PFSK-1 (cell line): ENCODE measurements around the gene RHEB.

Source experiments
- FOXP2 ChIP-seq: optimal IDR thresholded peaks from 2 replicates; pipeline ENCODE3; 2011; ENCODE audit warnings: borderline replicate concordance, control low read depth, inconsistent platforms; ENCODE audit not compliant: insufficient read depth; ENCODE audit errors: extremely low read length, extremely low read depth
- POLR2AphosphoS5 ChIP-seq: IDR thresholded peaks from 2 replicates; pipeline ENCODE4 v1.6.1; 2012; ENCODE audit warnings: low read depth, mild to moderate bottlenecking, control low read depth, low read length, moderate library complexity
- REST ChIP-seq, 2 experiments: IDR thresholded peaks; 2 replicates each; pipeline versions ENCODE4 v1.6.1 to v1.8.0; 2011 to 2012; ENCODE audit warnings: low read depth in 2 of 2, low read length in 2 of 2, control low read depth in 1 of 2, inconsistent platforms in 1 of 2, mild to moderate bottlenecking in 1 of 2, moderate library complexity in 1 of 2; ENCODE audit not compliant: insufficient read depth in 1 of 2
- SIN3A ChIP-seq: IDR thresholded peaks from 2 replicates; pipeline ENCODE4 v1.6.1; 2012; ENCODE audit warnings: mild to moderate bottlenecking, low read length, moderate library complexity, borderline replicate concordance; ENCODE audit not compliant: insufficient read depth
- TAF1 ChIP-seq: IDR thresholded peaks from 2 replicates; pipeline ENCODE4 v1.6.1; 2012; ENCODE audit warnings: low read length, control low read depth, borderline replicate concordance; ENCODE audit not compliant: insufficient read depth

The RHEB gene

GRCh38 chr7:151465169-151465568 lies 54.5 kb downstream of the RHEB start:
- TF ChIP-seq FOXP2 (no peak), SIN3A (no peak), POLR2AphosphoS5 (no peak)

GRCh38 chr7:151462306-151462779 lies 57.4 kb downstream of the RHEB start:
- TF ChIP-seq POLR2AphosphoS5 (no peak), FOXP2 (no peak), SIN3A (no peak), TAF1 (no peak), REST (IDR thresholded peaks at IDR 0.05; ENCODE audit: insufficient read depth in 1 of 2, low read depth in 2 of 2, low read length in 2 of 2) (no peak)

- TF ChIP-seq POLR2AphosphoS5 (no peak), TAF1 (no peak), REST (IDR thresholded peaks at IDR 0.05; ENCODE audit: insufficient read depth in 1 of 2, low read depth in 2 of 2, low read length in 2 of 2) (no peak), FOXP2 (no peak), SIN3A (no peak)
Measured at GRCh38 chr7:151461942-151462230, 57.8 kb downstream of the RHEB start.

- TF ChIP-seq FOXP2 (no peak), SIN3A (no peak), REST (IDR thresholded peaks at IDR 0.05; ENCODE audit: insufficient read depth in 1 of 2, low read depth in 2 of 2, low read length in 2 of 2) (no peak), TAF1 (no peak), POLR2AphosphoS5 (no peak)
Measured at GRCh38 chr7:151461096-151461941, 58.4 kb downstream of the RHEB start.

- TF ChIP-seq POLR2AphosphoS5 (no peak), FOXP2 (no peak), SIN3A (no peak), TAF1 (no peak), REST (IDR thresholded peaks at IDR 0.05; ENCODE audit: insufficient read depth in 1 of 2, low read depth in 2 of 2, low read length in 2 of 2) (no peak)
Measured at GRCh38 chr7:151460474-151460855, 59.2 kb downstream of the RHEB start.
